GM18517 (cell line): ENCODE measurements around the gene DNAAF8.
"Not testable (repeated sequence)": the region's sequence is repeated elsewhere in the genome, so short reads cannot be mapped to it uniquely, and the experiment has no call there.

ENCODE experiments used
- ATAC-seq: cut with Tn5 transposase; IDR thresholded peaks from one replicate; pipeline ENCODE4 v1.9.1; 2021; ENCODE audit warnings: mild to moderate bottlenecking, moderate library complexity; ENCODE audit not compliant: unreplicated experiment

Gene DNAAF8

GRCh38 chr16:4780235-4780634 is 45.9 kb downstream of the DNAAF8 start:
- no peak for ATAC-seq

- ATAC-seq, result no peak
These were observed 49.1 kb downstream of the DNAAF8 start for GRCh38 chr16:4783251-4783950.

- no peak for ATAC-seq
These were observed 49.6 kb downstream of the DNAAF8 start for GRCh38 chr16:4783951-4784336.

GRCh38 chr16:4784444-4784987 is 50.2 kb downstream of the DNAAF8 start:
- ATAC-seq, result not testable (repeated sequence)

- ATAC-seq, result no peak
These were observed 51.6 kb downstream of the DNAAF8 start for GRCh38 chr16:4785758-4786433.

GRCh38 chr16:4787068-4787467 is 52.7 kb downstream of the DNAAF8 start:
- no peak for ATAC-seq

GRCh38 chr16:4787627-4788482 is 53.5 kb downstream of the DNAAF8 start, which contains the start of gene SEPTIN12:
SEPTIN12 (minus strand) TSS chr16:4788345; CDS start chr16:4787645, 700 bp downstream.
- ATAC-seq, result no peak

- ATAC-seq, result no peak
These were observed 54.2 kb downstream of the DNAAF8 start for GRCh38 chr16:4788489-4788889.

- no peak for ATAC-seq
These were observed 54.6 kb downstream of the DNAAF8 start for GRCh38 chr16:4788910-4789309.

- no peak for ATAC-seq
These were observed 55.9 kb downstream of the DNAAF8 start for GRCh38 chr16:4790261-4790660.

GRCh38 chr16:4790871-4791270 is 56.5 kb downstream of the DNAAF8 start:
- no peak for ATAC-seq

- ATAC-seq, result no peak
These were observed 58.7 kb downstream of the DNAAF8 start for GRCh38 chr16:4792951-4793513.

- ATAC-seq, result no peak
These were observed 61.0 kb downstream of the DNAAF8 start, which contains the start of gene SMIM22 for GRCh38 chr16:4795181-4795827. SMIM22 (plus strand) TSS chr16:4795369; CDS start chr16:4795735, 366 bp downstream.

GRCh38 chr16:4795828-4796572 is 61.7 kb downstream of the DNAAF8 start:
- ATAC-seq, result no peak

GRCh38 chr16:4796982-4797804 is 62.9 kb downstream of the DNAAF8 start:
- no peak for ATAC-seq

- ATAC-seq, result no peak
These were observed 63.5 kb downstream of the DNAAF8 start for GRCh38 chr16:4797805-4798252.

- no peak for ATAC-seq
These were observed 64.1 kb downstream of the DNAAF8 start for GRCh38 chr16:4798456-4798855.
